Activated CD4-positive, alpha-beta T cell treated with anti-CD3 and anti-CD28 coated beads, Interleukin-2, Interleukin-6, amounts not matched to agents 100 ng/mL and 50 ng/mL, durations not matched to agents 16 hours and 8 hours (primary cell): ENCODE data around the gene UBE2L3.
"Not testable (repeated sequence)": the region's sequence is repeated elsewhere in the genome, so short reads cannot be mapped to it uniquely, and the experiment has no call there.

Source experiments
- DNase-seq: peaks from one replicate; pipeline ENCODE4 v3.0.0-alpha.2; 2020

The UBE2L3 gene

DNA sequence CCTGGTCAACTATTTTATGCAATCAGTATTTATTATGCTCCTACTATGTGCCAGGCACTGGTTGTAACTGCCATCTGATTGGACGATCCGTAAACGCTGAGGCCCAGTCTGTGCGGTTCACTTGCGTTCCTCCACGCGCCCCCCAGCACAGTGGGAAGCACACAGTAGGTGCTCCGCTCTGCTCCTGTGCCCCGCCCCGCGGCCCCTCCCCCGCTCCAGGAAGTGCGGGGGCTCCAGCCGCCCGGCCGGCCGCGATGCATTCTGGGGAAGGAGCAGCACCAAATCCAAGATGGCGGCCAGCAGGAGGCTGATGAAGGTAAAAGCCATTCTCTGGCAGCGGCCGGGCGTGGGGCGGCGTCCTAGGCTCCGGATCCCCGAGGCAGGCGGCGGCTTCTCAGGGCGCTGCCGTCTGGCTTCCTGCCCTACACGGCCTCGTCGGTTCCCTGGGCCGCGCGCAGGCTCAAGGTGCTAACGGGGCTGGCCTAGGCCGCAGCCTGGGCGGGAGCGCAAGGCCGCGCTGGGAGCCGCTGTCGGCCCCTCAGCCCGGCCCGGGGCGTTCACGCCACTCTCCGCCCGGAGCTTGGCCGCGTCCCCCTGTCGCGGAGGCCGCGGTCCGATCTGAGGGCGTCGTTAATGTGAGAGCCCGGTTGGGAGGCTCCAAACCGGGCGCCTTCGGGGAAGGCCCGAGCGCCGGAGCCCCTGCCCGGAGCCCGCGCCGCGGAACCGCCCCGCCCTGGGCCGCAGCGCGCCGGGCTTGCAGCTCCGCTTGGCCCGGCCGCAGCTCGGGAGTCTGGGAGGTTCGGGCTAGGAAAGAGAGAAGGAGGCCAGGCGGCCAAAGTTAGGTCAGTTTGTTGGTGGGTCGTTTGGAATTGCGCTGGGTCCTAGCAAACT lies at the start of gene UBE2L3:
UBE2L3 (plus strand) TSS at position 259 of the 891 bp plus-strand sequence; CDS start at position 290, 31 bp downstream.
- DNase-seq, result peak; percentile 92

DNA sequence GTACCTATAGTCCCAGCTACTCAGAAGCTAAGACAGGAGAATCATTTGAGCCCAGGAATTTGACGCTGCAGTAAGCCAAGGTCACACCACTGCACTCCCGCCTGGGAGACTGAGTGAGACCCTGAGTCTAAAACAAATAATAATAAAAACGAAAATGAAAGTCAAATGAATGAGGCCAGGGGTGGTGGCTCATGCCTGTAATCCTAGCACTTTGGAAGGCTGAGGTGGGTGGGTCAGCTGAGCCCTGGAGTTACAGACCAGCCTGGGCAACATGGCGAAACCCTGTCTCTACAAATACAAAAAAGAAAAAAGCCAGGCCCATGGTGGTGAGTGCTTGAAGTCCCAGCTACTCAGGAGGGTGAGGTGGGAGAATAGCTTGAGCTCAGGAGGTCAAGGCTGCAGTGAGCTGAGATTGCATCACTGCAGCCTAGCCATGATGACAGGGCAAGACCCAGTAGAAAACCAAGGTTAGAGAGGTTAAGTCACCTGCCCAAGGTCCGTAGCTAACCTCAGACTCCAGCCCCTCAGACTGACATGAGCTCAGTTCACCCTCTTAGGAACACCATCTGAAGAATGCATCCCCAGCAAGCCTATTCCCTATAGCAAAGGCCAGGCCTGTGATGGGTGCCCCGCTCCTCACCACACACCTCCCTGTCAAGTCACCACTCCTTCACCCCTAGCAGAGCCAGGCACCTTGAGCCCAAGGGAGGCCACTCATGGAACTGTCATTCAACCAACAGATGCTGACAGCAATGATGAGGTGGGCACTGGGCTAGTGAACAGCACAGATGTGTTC lies 40.6 kb upstream of the UBE2L3 start:
- not testable (repeated sequence) for DNase-seq

DNA sequence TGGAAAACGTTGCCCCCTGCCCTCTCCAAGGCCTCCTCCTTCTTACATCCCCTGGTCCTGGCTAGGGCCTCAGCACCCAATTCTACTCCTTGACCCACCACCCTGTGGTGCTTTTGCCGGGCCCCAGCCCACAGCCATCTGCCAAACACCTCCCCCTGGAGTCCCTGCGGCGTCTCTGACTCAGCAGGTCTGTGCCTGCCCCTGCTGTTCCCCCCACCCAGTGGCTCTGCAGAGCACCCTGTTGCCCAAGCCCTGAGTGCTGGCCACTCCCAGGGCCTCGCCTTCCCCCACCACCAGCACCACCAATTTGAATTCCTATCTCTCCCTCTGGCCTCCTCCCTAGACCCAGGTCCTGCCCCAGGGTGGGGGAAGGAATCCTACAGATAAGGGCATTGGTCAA lies 36.0 kb upstream of the UBE2L3 start:
- not testable (repeated sequence) for DNase-seq

DNA sequence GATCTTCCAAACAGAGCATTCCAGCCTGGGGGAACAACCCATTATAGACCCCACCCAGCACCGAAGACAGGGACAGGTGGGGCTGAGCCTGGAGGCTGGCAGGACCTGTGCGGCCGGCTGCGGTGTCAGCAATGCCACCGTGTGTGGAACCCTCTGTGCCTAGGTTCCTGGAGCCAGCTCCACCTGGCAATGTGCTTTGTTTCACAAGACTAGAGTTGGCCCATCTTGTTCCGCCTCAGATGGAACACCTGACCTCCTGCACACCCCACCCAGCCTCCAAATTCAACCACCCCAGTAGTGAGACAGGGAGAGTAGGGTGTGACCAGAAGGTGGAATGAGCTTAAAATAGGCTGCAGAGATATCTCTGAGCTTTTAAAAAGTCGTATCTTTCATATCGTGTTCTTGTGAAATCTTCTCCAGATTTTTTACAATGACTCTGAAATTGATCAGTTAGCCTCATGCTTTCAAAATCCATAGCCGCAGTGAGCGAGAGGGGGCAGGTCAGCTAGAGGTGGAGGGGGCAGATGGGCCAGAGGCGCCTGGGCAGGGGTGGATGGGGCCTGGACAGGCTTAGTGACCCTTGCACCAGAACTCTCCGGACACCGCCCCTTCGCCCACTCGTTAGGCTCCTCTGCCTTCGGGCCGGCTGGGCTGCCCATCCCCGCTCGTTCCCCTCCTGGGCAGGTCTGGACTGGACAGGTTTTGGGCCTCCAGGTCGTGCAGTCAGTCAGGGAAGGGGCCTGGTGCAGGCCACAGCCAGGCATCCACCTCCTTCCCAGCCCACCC lies 34.5 kb upstream of the UBE2L3 start:
- DNase-seq, result not testable (repeated sequence)

DNA sequence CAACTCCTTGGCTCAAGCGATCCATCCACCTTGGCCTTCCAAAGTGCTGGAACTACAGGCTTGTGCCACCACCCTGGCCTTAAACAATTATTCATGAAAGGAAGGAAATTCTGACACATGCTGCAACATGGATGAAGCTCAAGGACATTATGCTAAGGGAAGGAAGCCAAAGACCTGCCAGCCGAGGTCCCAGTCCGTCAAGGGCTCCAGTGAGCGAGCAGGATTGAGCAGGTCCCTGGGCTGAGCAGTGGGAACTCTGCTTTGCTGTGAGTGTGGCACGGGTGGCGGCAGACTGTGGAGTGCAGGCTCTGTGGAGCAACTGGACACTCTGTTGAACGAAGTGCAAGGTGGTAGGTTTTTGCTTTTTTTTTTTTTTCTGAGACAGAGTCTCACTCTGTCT lies 27.7 kb upstream of the UBE2L3 start:
- DNase-seq, result not testable (repeated sequence)

DNA sequence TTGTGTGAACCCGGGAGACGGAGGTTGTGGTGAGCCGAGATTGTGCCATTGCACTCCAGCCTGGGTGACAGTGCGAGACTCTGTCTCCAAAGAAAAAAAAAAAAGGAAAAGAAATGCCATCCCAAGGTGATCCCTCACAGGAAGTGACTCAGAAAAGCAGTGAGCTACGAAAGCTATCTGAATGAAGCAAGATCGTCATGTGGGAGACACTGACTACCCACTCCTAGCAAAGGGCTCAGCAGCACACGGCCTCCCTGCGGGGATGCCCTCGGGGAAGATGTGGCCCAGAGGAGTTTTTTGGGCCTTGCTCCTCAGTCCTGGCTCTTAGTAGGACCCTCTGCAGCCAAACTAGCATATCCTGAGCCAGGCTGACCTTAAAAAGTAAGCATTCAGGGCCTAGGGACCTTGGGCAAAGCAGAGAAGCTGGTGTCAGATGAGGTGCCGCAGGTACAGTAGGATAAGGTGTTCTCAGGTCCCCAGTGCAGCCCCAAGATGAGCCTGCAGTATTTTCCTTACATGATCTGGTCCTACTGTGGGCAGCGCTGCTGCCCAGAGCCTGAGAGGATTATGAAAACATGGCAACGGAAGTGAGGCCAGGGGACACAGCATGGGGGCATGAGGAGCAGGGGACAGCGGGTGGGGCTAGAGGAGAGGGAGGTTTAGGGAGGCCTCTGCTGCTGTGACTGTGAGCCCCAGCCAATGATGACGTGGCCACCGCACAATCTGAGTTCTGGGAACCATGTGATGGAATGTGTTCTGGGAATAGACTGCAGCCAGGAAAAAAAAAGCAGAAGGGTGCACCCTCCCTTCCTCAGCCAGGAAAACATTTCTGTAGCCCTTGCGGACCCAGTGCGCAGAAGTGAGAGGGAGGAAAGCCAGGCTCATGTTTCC lies 22.8 kb upstream of the UBE2L3 start:
- DNase-seq, result not testable (repeated sequence)

DNA sequence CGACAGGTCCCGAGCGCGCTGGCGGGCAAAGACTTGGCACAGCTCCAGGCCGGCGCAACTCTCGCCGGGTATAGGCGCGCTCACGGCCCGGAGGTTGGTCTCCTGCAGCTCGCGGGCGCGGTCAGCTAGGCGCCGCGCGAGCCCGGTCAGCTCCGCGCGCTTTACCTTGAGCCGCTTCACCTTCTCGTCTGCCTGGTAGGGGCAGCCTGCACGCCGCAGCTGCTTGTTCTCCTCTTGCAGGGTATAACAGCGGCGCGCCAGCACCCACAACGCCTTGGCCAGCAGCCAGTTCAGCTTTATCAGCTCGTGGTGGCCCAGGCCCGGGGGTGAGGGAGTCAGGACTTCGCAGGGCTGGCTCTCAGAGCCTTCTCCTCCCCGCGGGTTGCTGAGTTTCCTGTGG lies 18.0 kb upstream of the UBE2L3 start:
- not testable (repeated sequence) for DNase-seq

DNA sequence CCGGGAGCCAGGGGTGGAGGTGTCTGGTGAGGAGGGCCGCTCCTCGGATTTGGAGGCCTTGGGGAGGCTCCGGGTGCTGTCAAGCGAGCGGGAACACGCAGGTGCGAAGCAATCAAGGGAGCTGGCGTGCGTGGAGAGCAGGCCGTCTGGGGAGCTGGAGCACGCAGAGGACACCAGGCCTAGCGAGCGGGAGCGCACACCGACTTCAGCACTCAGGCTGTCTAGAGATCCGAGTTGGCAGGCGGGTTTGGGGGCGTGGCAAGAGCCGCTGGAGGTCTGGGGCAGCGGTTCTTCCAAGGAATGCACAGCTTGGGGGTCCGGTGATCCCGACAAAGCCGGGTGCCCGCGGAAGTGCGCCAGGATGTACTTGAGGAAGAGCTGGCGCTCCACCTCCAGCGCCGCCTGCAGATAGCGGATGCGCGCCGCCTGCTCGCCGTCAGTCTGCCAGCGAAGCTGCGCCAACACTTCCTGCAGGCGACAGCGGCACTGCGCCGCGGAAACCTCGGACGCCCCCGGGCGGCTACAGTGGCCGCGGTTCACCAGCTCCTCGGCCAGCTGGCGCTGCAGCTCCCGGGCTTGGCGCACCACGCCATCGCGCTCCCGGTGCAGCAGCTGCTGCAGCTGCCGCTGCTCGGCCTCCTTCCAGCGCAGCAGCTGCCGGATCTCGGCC lies 17.4 kb upstream of the UBE2L3 start:
- not testable (repeated sequence) for DNase-seq

DNA sequence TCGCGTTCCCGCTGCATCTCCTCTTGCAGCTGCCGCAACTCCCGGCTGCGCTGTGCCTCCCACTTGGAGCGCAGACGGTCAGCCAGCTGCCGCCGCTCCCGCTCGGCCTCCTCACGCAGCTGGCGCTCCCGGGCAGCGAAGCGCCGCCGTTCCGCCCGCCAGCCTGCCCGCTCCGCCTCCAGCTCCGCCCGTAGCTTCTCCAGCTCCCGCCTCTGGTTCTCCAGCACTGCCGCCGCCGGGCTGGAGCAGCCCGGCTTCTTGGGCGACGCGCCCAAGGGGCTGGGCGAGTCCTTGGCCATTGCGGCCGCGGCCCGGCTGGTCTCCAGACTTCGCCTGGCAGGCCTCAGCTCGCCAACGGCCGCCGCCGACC lies 16.9 kb upstream of the UBE2L3 start:
- DNase-seq, result not testable (repeated sequence)

DNA sequence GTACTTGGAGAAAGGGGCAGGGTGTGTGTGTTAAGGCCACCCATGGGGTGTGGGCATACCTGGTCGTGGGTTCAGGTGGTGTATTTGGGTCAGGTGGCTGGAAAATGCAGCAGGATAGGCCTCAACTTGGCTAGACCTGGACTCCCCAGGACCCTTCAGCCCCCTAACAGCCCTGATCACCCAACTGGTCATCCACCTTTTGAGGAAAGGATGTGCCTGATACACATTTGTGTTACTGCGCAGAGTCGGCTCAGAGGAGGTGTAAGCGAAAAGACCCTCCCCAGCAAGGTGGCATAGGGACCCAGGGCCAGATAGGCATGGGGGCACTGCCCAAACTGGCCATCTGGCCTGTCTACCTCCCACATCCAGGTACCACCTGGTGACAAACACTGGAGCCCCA lies 16.2 kb upstream of the UBE2L3 start, which contains the start of gene RIMBP3C:
RIMBP3C (minus strand) TSS at position 101 of the 400 bp plus-strand sequence. CDS start 485 bp downstream, outside the sequence.
- DNase-seq, result not testable (repeated sequence)

DNA sequence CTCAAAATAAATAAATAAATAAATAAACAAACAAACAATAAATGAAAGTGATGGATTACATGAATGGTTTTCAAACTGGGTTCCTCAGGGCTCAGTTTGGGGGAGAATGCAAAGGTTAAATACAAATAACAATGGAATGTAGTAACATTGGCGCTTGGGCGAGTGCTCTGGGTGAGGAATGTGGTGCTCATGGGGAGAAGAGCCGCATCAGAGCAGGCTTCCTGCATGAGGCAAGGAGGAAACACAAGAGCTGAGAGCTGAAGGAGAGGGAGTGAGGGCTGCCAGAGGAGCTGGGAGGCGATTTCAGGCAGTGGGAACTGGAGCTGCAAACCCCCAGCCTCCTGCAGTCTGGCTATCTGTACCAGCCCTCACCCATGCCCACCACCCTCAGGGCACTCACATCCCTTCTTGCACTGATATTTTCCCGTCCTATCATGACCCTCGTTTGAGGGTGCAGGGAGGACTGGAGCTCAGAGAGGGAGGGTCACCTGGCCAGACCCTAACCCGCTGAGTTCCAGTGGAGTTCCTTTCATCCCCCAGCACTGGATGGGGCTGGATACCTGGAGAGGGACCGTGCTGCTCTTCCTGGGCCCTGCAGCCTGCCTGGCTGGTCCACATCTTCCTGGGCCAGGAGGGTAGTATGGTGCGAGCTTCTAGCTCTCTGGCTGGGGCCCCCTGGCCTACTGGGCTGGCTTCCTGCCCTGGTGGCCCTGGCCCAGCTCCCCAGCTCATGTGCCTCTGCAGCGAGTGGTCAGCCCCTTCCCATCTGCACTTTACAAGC lies 8.0 kb upstream of the UBE2L3 start:
- not testable (repeated sequence) for DNase-seq

DNA sequence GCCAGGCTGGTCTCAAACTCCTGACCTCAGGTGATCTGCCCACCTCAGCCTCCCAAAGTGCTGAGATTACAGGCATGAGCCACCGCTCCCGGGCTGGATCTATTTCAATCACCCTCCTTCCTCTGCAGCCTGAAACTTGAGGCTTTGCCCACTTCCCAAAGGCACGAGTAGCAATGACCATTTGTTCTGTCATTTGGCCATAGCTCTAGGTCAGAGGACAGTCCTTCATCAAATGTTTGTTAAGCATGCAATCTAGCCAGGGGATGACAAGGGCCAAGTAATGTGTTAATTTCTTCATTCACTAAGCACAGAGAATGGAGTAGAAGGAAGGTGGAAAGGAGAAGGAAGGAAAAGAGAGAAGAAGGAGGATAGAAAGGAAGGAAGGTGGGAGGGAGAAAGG lies 6.9 kb upstream of the UBE2L3 start:
- DNase-seq, result not testable (repeated sequence)

DNA sequence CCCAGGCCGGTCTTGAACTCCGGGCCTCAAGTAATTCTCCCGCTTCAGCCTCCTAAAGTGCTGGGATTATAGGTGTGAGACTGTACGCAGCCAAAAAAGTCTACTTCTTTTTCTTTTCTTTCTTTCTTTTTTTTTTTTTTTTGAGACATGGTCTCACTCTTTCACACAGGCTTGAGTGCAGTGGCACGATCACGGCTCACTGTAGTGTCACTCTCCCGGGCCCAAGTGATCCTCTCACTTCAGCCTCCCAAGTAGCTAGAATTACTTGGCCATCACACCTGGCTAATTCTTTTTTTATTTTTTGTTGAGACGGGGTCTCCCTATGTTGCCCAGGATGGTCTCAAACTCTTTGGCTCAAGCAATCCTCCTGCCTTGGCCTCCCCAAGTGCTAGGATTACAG lies 3.6 kb upstream of the UBE2L3 start:
- no peak for DNase-seq

DNA sequence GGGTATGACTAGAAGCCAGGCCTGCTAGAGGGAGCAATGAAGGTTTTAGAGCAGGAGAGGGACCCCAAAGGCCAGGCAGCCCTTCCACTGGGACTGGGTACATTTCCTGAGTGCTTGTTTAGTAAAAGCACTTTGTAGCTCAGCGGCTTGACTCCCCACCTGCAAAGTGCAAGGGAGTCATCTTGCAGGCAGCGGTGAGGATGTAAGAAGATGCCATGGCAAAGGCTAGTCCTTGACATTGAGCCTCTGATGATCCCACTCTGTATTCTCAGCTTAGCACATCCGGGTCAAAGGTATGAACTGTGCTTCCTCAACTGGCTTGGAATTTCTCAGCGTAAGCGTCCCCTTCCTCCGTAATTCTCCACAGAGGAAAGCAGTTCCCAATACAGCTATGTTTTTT lies 3.1 kb upstream of the UBE2L3 start:
- no peak for DNase-seq

DNA sequence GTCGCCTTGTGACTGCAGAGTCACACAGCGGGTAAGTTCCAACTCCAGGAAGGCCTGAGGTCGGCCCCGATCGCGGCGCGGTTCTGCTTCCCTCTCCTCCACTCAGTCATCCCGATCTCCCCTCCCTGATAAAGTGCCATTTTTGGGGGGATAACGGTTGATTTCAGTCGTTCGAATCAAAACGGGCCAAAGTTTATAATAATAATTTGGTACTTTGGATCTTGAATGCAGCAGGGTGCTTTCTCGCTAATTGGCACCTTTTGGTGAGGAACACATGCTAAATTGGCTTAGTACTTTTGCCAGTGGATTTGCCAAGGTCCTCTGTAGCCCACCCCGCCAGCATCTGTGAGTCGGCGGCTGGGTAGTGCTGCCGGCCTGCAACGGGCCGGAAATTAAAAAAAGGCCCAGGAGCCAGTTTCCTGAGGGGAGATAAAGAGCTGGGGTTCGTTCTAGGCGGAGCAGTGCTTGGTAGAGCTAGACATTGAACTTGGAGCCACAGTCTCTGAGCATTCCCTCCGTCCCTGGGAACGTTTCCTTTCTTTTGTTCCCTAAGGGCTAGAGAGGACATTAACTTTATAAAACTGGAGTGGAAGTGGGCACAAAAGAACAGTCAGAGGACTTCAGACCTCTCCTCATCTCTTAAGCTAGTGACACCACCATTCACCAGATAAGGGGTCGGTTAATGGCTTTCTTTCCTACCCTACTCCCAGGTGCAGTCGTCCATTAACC lies 997 bp downstream of the UBE2L3 start:
- DNase-seq, result peak; percentile 47

DNA sequence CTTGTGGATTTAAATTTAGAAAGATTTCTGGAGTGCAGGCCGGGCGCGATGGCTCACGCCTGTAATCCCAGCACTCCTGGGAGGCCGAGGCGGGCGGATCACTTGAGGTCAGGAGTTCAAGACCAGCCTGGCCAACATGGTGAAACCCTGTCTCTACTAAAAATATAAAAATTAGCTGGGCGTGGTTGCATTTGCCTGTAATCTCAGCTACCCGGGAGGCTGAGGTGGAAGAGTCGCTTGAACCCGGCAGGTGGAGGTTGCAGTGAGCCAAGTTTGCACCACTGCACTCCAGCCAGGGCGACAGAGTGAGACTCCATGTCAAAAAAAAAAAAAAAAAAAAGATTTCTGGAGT lies 1.5 kb downstream of the UBE2L3 start:
- DNase-seq, result not testable (repeated sequence)

DNA sequence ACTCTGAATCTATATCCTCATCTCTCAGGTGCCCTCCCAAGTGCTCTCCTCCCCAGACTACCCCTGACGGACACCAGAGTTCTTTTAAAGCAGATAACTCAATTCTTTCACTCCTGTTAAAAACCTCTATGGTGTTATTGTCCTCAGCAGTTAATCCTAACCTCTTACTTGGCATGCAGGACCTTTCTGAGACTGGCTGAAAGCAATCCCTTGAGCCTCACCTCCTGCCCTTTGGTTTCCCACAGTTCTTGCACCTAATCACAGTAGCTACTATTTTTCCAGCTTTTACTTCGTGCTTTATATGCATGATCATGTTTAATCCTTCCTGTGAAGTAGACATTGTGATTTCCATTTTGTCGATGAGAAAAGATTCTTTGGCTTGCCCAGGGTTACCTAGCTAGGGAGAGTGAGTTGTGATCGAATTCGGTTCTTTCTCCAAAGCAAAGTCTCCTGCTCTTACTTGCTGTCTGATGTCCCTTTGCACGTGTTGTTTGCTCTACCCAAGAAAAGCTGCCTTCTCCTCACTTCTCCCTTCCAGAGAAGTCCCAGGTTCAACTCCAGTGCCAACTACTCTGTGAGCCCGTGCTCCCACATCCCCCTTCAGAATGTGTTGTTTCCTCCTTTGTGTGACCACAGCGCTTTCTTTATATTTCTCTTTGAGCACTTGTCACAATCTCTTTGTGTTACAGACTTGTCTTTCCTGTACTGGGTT lies 2.1 kb downstream of the UBE2L3 start:
- DNase-seq, result peak; percentile 28

DNA sequence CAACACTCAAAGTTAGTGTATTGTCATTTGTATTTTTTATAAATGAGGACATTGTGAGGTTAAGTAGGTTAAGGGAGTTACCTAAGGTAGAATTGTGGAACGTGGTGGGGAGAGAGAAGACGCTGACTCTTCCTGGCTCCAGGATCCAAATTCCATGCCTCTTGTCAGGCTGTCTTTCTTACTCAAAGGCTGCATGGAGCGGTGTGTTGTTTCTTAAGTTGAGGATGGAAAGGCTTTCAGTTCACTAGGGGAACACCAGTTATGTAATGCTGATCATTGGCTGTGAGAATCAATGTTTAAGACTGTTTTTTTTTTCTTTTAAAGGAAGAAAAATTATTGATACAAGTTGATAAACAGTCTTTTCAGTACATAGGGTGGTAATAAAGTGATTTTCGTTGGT lies 2.9 kb downstream of the UBE2L3 start:
- no peak for DNase-seq

DNA sequence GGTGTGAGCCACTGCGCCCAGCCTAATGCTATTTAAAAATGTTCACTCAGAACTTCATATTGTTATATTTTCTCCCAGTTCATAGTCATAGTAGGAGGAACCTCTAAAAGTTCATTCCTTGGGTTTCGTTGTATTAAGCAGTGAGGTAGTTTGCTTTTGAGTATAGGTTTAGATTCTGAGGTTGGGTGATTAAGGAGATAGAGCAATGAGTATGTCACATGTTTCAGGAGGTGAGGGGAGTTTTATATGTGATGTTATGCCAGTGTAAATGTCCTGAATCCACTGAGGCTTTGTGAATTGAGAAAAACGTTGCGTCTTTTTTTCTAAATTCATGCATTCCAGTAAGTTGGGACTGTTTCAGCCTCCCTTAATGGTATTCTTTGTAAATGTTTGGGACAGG lies 4.2 kb downstream of the UBE2L3 start:
- DNase-seq, result peak; percentile 46
